ENCODE results near the gene ZNF254.
"Not testable (repeated sequence)": the region's sequence is repeated elsewhere in the genome, so short reads cannot be mapped to it uniquely, and the experiment has no call there.

Gene ZNF254

GRCh38 chr19:24072720-24073119 is 14.3 kb upstream of the ZNF254 start:
- no peak for DNase-seq (ENCODE audit: low read depth in 2 of 2)

DNA sequence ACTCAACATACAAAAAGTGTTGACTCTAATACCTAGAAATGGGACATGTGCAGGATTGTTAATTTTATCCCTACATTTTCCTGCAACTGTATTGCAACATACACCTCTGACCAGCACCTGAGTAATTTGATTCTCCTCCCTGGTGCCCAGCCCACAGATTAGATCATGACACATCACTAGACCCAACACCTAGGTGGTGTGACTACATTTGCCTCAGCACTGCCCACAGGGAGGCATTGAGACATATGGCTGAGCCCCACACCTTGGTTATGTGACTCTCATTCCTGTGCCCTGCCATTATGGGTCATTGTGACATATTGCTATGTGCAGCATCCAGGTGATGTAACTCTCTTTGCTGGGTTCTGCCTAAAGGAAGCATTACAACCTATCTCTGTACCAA is 13.2 kb upstream of the ZNF254 start:
- DNase-seq (ENCODE audit: low read depth in 2 of 2), result no peak

DNA sequence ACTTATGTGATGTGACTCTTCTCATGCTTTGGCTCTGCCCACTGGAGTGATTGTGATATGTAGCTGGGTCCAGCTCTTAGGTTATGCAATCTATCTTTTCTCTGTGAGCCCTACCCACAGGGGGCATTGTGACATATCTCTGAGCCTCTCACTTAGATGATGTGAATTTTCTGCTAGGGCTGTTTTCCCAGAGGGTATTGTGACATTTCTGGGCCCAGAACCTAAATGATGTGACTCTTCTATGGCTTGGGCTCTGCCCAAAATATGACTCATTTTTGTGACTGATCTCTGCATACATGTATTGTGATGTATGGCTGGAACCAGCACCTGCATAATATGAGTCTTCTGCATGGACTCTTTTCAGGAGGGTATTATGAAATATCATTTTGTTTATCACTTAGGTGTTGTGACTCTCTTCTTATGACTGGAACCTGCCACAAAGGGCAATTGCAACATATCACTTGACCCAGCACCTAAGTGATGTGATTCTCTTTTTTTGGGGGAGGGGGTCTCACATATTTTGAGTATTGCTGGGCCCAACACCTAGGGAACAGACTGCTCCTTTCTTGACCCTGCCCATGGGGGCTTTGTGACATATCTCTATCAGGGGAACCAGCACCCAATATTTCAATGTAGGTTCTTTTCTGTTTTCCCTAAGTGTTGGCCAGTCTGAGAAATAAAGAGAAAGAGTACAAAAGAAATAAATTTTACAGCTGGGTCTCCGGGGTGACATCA is 12.1 kb upstream of the ZNF254 start:
- no peak for DNase-seq (ENCODE audit: low read depth in 2 of 2)

DNA sequence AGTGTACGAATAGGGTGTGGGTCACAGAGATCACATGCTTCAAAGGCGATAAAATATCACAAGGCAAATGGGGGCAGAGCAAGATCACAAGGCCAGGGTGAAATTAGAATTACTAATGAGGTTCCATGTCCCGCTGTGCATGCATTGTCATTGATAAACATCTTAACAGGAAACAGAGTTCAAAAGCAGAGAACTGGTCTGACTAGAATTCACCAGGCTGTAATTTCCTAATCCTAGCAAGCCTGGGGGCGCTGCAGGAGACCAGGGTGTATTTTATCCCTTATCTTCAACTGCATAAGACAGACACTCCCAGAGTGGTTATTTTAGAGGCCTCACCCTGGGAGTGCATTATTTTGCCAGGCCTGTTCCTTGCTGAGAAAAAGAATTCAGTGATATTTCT is 11.5 kb upstream of the ZNF254 start:
- DNase-seq (ENCODE audit: low read depth in 2 of 2), result not testable (repeated sequence)

DNA sequence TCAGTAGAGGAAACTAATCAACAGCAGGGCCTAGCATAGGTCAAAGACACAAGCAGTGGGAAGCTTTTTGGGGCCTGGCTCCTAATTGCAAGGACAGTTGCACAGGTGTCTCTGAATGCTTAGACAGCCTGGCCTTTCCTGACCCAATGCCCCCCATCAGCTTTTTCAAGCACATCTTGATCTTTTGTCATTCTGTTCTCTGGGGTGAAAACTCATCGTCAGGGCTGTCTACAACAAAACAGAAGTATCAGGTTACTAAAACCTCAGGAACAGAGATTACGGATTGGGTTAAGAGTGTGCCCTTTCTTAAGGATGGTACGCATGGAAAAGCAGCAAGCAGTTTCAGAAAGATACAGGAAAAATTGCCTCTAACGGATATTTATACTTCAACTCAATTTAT is 8.3 kb upstream of the ZNF254 start:
- DNase-seq (ENCODE audit: low read depth in 2 of 2), result no peak

DNA sequence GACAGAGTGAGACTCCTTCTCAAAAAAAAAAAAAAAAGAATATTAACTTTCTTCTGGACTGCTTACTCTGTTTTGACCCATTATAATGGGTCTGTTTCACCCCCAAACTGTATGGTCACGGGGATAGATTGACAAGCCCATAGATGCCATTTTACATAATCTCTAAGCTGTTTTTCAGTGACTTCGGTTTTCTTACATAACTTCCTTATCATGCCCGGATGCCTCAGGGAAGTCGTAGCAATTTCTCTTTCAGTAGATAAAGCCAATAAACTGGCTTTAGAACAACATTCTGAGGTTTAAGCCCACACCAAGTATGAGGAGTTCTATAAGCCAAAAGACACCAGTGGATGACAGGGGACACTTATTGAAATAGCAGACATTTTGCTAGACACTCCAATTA is 5.9 kb upstream of the ZNF254 start:
- no peak for DNase-seq (ENCODE audit: low read depth in 2 of 2)

DNA sequence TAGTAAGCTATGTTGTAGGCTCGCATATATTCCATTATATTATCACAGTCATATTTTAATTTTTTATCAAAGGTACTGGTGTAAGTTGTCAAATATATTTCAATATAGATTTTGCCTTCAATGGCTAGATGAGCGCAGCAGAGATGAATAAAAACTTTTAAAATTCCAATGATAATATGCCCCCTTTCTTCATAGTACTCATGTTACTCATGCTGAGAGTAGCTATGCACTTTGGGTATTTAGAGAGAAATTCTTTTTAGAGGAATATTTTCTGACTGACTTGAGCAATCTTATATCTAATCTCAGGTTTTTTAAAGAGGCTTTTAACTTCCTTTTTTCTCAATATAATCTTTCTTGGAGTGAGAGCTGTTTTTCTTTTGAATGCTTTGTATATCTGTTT is 11.4 kb downstream of the ZNF254 start:
- no peak for DNase-seq (ENCODE audit: low read depth in 2 of 2)

GRCh38 chr19:24099829-24100228 is 12.8 kb downstream of the ZNF254 start:
- no peak for DNase-seq (ENCODE audit: low read depth in 2 of 2)

DNA sequence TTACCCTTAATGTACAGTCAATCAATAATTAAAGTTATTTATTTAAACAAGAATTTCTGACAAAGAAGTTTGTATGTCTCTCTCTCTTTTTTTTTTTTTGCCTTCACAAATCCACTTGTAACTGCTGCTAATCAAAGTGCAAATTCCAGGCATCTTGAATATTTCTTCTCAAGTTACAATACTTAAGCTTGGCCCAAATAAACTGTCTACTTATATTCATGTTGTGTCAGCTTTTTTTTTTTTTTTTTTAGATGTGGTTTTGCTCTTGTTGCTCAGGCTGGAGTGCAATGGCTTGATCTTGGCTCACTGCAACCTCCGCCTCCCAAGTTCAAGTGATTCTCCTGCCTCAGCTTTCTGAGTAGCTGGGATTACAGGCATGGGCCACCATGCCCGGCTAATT is 13.6 kb downstream of the ZNF254 start:
- DNase-seq (ENCODE audit: low read depth in 2 of 2), result not testable (repeated sequence)

GRCh38 chr19:24101459-24102115 is 14.6 kb downstream of the ZNF254 start:
- no peak for DNase-seq (ENCODE audit: low read depth in 2 of 2)

GRCh38 chr19:24127601-24128000 is 40.6 kb downstream of the ZNF254 start:
- no peak for DNase-seq (ENCODE audit: low read depth in 2 of 2)

- no peak for DNase-seq (ENCODE audit: low read depth in 2 of 2)
Measured at GRCh38 chr19:24140099-24140498, 53.1 kb downstream of the ZNF254 start.

DNA sequence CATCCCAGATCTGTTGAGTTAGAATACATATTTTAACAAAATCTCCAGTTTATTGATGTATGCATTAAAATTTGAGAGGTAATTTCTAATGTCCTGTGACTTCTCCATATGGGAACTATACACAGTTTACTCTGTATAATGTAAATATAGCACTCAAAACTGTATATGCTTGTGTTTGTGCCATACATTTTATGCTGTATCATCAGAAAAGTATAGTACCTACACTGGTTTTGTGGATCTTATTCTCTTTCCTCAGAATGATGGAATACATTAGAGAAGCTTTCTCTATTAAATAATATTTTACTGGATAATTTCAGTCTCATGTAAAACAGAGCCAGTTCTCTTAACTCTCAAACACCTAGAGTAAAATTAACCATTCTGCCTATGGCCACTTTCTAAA is 53.6 kb downstream of the ZNF254 start:
- DNase-seq (ENCODE audit: low read depth in 2 of 2), result no peak

GRCh38 chr19:24141612-24142011 is 54.6 kb downstream of the ZNF254 start:
- DNase-seq (ENCODE audit: low read depth in 2 of 2), result no peak

DNA sequence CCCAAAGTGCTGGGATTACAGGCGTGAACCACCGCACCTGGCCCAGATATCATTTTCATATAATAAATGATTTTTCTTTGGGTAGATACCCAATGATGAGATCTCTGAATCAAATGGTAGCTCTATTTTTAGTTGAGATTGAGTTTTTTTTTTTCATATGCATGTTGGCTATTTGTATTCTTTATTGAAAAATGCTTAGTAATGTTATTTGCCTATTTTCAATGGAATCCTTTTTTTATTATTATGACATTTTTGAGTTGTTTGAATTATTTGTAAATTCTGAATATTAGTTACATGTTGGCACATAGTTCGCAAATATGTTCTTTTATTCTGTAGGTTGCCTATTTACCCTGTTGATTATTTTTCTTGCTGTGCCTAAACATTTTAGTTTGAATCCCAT is 55.8 kb downstream of the ZNF254 start:
- DNase-seq (ENCODE audit: low read depth in 2 of 2), result no peak

DNA sequence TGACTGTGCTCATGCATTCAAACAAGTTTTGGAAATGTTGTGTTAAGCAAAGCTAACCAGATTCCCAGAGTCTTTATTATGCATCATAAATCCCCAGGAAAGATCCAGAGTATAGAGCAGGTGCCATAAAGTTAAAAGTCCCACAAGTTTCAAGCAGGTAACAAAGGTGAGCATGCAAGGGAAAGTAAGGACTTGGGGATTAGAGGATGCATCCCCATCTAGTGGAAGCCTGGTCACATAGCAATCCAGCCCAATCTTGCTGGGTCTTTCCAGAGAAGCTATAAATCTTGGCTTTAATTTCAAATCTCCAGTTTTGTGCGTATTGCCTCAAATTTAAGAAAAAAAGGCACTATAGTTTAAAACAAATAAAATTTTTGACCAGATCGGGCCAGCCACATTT is 72.7 kb downstream of the ZNF254 start:
- no peak for DNase-seq (ENCODE audit: low read depth in 2 of 2)

GRCh38 chr19:24166055-24166454 is 79.1 kb downstream of the ZNF254 start:
- DNase-seq (ENCODE audit: low read depth in 2 of 2), result no peak

GRCh38 chr19:24173882-24174281 is 86.9 kb downstream of the ZNF254 start:
- no peak for DNase-seq (ENCODE audit: low read depth in 2 of 2)

GRCh38 chr19:24177686-24178085 is 90.7 kb downstream of the ZNF254 start:
- no peak for DNase-seq (ENCODE audit: low read depth in 2 of 2)

DNA sequence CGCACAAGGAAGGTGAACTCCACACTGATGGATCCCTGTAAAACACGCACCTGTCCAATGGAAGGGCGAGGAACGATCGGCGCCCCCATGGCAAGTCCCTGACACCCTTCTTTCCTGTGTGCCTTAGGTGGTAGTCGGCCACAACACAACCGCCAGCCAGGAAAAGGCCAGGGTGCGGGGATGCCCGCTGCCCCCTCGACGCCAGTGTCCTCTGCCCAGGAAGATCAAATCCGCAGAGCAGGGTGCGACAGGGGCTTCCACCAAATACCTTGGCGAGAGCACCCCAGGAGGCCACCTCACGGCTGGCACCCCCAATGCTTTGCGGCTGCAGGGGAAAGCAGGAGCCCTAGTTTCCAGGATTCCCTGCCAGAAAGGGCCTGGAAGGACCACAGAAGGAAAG is 91.2 kb downstream of the ZNF254 start:
- no peak for DNase-seq (ENCODE audit: low read depth in 2 of 2)
